H9 (cell line): ENCODE results near the gene PDE7B. TPM values are rescaled to one million over a fixed set of nuclear protein-coding genes. Genes with fewer than 3 reads are reported as not detected.

ENCODE experiments used
- DNase-seq: peaks from one replicate; pipeline ENCODE4 v3.0.0-alpha.2; 2017
- H2AFZ ChIP-seq: one replicate; pipeline ENCODE4 v1.6.1; 2013; ENCODE audit warnings: mild to moderate bottlenecking, low read length, control low read depth, moderate library complexity
- H2AK5ac ChIP-seq: 2 replicates; pipeline ENCODE4 v1.6.1; 2013; ENCODE audit warnings: low read length, control low read depth, mixed read lengths; ENCODE audit not compliant: insufficient read length
- H2BK120ac ChIP-seq: one replicate; pipeline ENCODE4 v1.6.1; 2013; ENCODE audit warnings: low read depth, mild to moderate bottlenecking, low read length, control low read depth, inconsistent platforms; ENCODE audit not compliant: poor library complexity, severe bottlenecking
- H2BK12ac ChIP-seq: 2 replicates; pipeline ENCODE4 v1.6.1; 2013; ENCODE audit warnings: low read length, control low read depth, mixed read lengths, low read depth; ENCODE audit not compliant: insufficient read length
- H2BK15ac ChIP-seq: 2 replicates; pipeline ENCODE4 v1.6.1; 2013; ENCODE audit warnings: low read depth, low read length, control low read depth
- H2BK20ac ChIP-seq: one replicate; pipeline ENCODE4 v1.6.1; 2013; ENCODE audit warnings: low read depth, mild to moderate bottlenecking, low read length, control low read depth, inconsistent platforms; ENCODE audit not compliant: poor library complexity, severe bottlenecking
- H2BK5ac ChIP-seq: 2 replicates; pipeline ENCODE4 v1.6.1; 2013; ENCODE audit warnings: low read length, control low read depth, mixed read lengths; ENCODE audit not compliant: insufficient read length
- H3K14ac ChIP-seq: 2 replicates; pipeline ENCODE4 v1.6.1; 2013; ENCODE audit warnings: low read length, control low read depth; ENCODE audit not compliant: insufficient read depth
- H3K18ac ChIP-seq: 2 replicates; pipeline ENCODE4 v1.6.1; 2013; ENCODE audit warnings: low read depth, mild to moderate bottlenecking, mixed read lengths, low read length, control low read depth; ENCODE audit not compliant: insufficient read length
- H3K23ac ChIP-seq: 2 replicates; pipeline ENCODE4 v1.6.1; 2013; ENCODE audit warnings: low read length, control low read depth, mixed read lengths, low read depth; ENCODE audit not compliant: insufficient read length
- H3K23me2 ChIP-seq: 2 replicates; pipeline ENCODE4 v1.6.1; 2013; ENCODE audit warnings: low read depth, mild to moderate bottlenecking, mixed read lengths, low read length, control low read depth; ENCODE audit not compliant: insufficient read length, poor library complexity, severe bottlenecking
- H3K27ac ChIP-seq: 2 replicates; pipeline ENCODE4 v1.5.1; 2013; ENCODE audit warnings: low read length, control low read depth, mixed read lengths, low read depth; ENCODE audit not compliant: insufficient read length
- H3K27me3 ChIP-seq: 2 replicates; pipeline ENCODE4 v1.6.1; 2013; ENCODE audit warnings: low read length, control low read depth, inconsistent platforms; ENCODE audit not compliant: insufficient read depth
- H3K4ac ChIP-seq: 2 replicates; pipeline ENCODE4 v1.6.1; 2013; ENCODE audit warnings: low read depth, mild to moderate bottlenecking, control low read depth, inconsistent platforms, low read length, moderate library complexity
- H3K4me1 ChIP-seq: 2 replicates; pipeline ENCODE4 v1.6.1; 2013; ENCODE audit warnings: low read length, control low read depth, inconsistent platforms; ENCODE audit not compliant: insufficient read depth
- H3K4me2 ChIP-seq: 2 replicates; pipeline ENCODE4 v1.6.1; 2013; ENCODE audit warnings: low read length, control low read depth, mixed read lengths; ENCODE audit not compliant: insufficient read length, insufficient read depth
- H3K56ac ChIP-seq: 2 replicates; pipeline ENCODE4 v1.6.1; 2013; ENCODE audit warnings: low read depth, mild to moderate bottlenecking, mixed read lengths, low read length, control low read depth; ENCODE audit not compliant: insufficient read length
- H3K79me1 ChIP-seq: 2 replicates; pipeline ENCODE4 v1.6.1; 2013; ENCODE audit warnings: low read depth, mild to moderate bottlenecking, moderate library complexity, low read length, control low read depth, inconsistent platforms; ENCODE audit not compliant: insufficient read depth, poor library complexity, severe bottlenecking
- H3K79me2 ChIP-seq: 2 replicates; pipeline ENCODE4 v1.6.1; 2013; ENCODE audit warnings: low read length, control low read depth, inconsistent platforms; ENCODE audit not compliant: insufficient read depth
- H3K9ac ChIP-seq: 2 replicates; pipeline ENCODE4 v1.6.1; 2013; ENCODE audit warnings: low read length, control low read depth, mixed read lengths; ENCODE audit not compliant: insufficient read length; ENCODE audit errors: extremely low read depth
- H3K9me3 ChIP-seq: one replicate; pipeline ENCODE4 v1.6.1; 2013; ENCODE audit warnings: low read depth, low read length, inconsistent platforms; ENCODE audit not compliant: control insufficient read depth
- H3T11ph ChIP-seq: one replicate; pipeline ENCODE4 v1.6.1; 2013; ENCODE audit warnings: mild to moderate bottlenecking, low read length, control low read depth, inconsistent platforms
- H4K20me1 ChIP-seq: one replicate; pipeline ENCODE4 v1.6.1; 2013; ENCODE audit not compliant: control insufficient read depth, insufficient read length, insufficient read depth
- H4K5ac ChIP-seq: 2 replicates; pipeline ENCODE4 v1.6.1; 2013; ENCODE audit warnings: low read depth, mild to moderate bottlenecking, mixed read lengths, low read length, control low read depth; ENCODE audit not compliant: insufficient read length
- H4K8ac ChIP-seq: replicated peaks from 2 replicates; pipeline ENCODE4 v1.6.1; 2013; ENCODE audit warnings: low read length, control low read depth, mixed read lengths, low read depth; ENCODE audit not compliant: insufficient read length
- H4K91ac ChIP-seq: 2 replicates; pipeline ENCODE4 v1.6.1; 2013; ENCODE audit warnings: low read depth, mild to moderate bottlenecking, moderate library complexity, mixed read lengths, low read length, control low read depth; ENCODE audit not compliant: insufficient read length
- H3K27ac Mint-ChIP-seq, 3 experiments: 2 replicates in 2 of 3; 3 replicates in 1 of 3; pipeline ENCODE4 v1.8.0; 2020 to 2021; ENCODE audit warnings: mixed read lengths in 3 of 3, mild to moderate bottlenecking in 1 of 3, moderate library complexity in 1 of 3
- H3K27me3 Mint-ChIP-seq: 2 replicates; pipeline ENCODE4 v1.8.0; 2021; ENCODE audit warnings: low read depth, mild to moderate bottlenecking, moderate library complexity, mixed read lengths
- H3K36me3 Mint-ChIP-seq, 3 experiments: 2 replicates in 2 of 3; 3 replicates in 1 of 3; pipeline ENCODE4 v1.8.0; 2020 to 2021; ENCODE audit warnings: low read depth in 3 of 3, mixed read lengths in 3 of 3; ENCODE audit not compliant: insufficient read depth in 1 of 3
- H3K4me1 Mint-ChIP-seq, 2 experiments: 2 replicates each; pipeline ENCODE4 v1.8.0; 2020; ENCODE audit warnings: mixed read lengths in 2 of 2
- H3K4me3 Mint-ChIP-seq, 2 experiments: 2 replicates in 1 of 2; 3 replicates in 1 of 2; pipeline ENCODE4 v1.8.0; 2020 to 2021; ENCODE audit warnings: mild to moderate bottlenecking in 2 of 2, mixed read lengths in 2 of 2, moderate library complexity in 1 of 2
- H3K9me3 Mint-ChIP-seq, 2 experiments: 2 replicates in 1 of 2; 3 replicates in 1 of 2; pipeline ENCODE4 v1.8.0; 2020; ENCODE audit warnings: mild to moderate bottlenecking in 2 of 2, mixed read lengths in 2 of 2, moderate library complexity in 1 of 2
- WGBS: extraction: QIAGEN DNeasy Blood & Tissue Kit; methylation state at CpG from one replicate; pipeline ENCODE4 v1.1.7; 2013; ENCODE audit warnings: missing lambda C conversion rate, low lambda C conversion rate, mixed read lengths; ENCODE audit not compliant: insufficient read length; ENCODE audit errors: extremely low coverage; 5-methylcytosine and 5-hydroxymethylcytosine counted together
- total RNA-seq: library from RNA; stranded (reverse); gene quantifications from 2 replicates; pipeline ENCODE4 v1.2.1, GENCODE V29; 2021
- TF ChIP-seq, protein P1 (sequence below): fragments of 200-600 bp; sonication (generic); conservative IDR thresholded peaks from 3 replicates; pipeline ENCODE4 v1.8.0; 2021; ENCODE audit warnings: antibody characterized with exemption, mild to moderate bottlenecking

The PDE7B gene
- total RNA-seq, 1 experiment from 2014 or later: not detected

DNA sequence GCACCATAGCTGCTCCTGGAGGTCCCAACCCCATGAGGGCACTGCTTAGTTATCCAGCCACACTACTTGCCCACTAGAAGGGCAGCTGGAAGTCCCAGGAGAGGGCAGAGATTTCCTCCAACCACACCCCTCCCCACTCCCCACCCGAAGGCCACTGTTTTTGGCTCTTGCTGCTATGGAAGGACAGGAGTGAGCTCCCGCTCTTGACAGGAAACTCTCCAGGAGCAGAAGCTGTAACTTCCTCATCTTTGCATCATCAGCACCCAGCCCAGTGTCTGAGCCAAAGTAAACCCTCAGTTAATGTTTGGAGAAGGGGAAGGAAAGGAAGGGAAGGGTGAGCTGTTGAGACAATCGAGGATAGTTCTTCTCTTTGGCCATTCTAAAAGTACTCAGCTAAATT, 277.9 kb downstream of the PDE7B start:
- Histone ChIP-seq H4K8ac (no peak overlapping the region), H4K20me1 (no peaks in the 10 kb centered on the region), H3K56ac (no peak overlapping the region), H2BK12ac (no peak overlapping the region), H3T11ph (no peak overlapping the region), H3K27ac (no peak overlapping the region), H3K27me3 (no peaks in the 10 kb centered on the region), H2AK5ac (no peak overlapping the region), H3K9me3 (no peaks in the 10 kb centered on the region), H4K5ac (no peak overlapping the region), H3K14ac (no peak overlapping the region), H2BK5ac (no peak overlapping the region), H3K4ac (no peak overlapping the region), H3K79me1 (no peaks in the 10 kb centered on the region), H3K4me1 (no peaks in the 10 kb centered on the region), H2BK120ac (no peak overlapping the region), H3K9ac (no peak overlapping the region), H3K23me2 (no peaks in the 10 kb centered on the region), H2AFZ (no peak overlapping the region), H2BK15ac (no peak overlapping the region), H3K4me2 (no peak overlapping the region), H2BK20ac (no peak overlapping the region), H3K79me2 (no peaks in the 10 kb centered on the region), H4K91ac (no peak overlapping the region), H3K18ac (no peak overlapping the region), H3K23ac (no peak overlapping the region)
- Mint-ChIP-seq H3K4me3 (no peak overlapping the region), H3K4me1 (peaks cover 0 to 2% of the 10 kb centered on the region in 2 experiments; a peak in 1 of 4 replicates), H3K9me3 (no peaks in the 10 kb centered on the region), H3K27ac (no peak overlapping the region; a peak in 1 of 7 replicates), H3K36me3 (no peaks in the 10 kb centered on the region), H3K27me3 (no peaks in the 10 kb centered on the region)
- no CpG with 5 or more reads among the region's 3 CpGs for WGBS
- TF ChIP-seq, protein P1, sequence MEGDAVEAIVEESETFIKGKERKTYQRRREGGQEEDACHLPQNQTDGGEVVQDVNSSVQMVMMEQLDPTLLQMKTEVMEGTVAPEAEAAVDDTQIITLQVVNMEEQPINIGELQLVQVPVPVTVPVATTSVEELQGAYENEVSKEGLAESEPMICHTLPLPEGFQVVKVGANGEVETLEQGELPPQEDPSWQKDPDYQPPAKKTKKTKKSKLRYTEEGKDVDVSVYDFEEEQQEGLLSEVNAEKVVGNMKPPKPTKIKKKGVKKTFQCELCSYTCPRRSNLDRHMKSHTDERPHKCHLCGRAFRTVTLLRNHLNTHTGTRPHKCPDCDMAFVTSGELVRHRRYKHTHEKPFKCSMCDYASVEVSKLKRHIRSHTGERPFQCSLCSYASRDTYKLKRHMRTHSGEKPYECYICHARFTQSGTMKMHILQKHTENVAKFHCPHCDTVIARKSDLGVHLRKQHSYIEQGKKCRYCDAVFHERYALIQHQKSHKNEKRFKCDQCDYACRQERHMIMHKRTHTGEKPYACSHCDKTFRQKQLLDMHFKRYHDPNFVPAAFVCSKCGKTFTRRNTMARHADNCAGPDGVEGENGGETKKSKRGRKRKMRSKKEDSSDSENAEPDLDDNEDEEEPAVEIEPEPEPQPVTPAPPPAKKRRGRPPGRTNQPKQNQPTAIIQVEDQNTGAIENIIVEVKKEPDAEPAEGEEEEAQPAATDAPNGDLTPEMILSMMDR: no peak
- DNase-seq: no peak
